Smooth muscle cell (in vitro differentiated cells): Measurements from ENCODE around the gene LSM11. TPM values are rescaled to one million over a fixed set of nuclear protein-coding genes. Genes with fewer than 3 reads are reported as not detected.

ENCODE experiments used
- DNase-seq: peaks from one replicate; lab custom pipeline; 2025; ENCODE audit not compliant: unreplicated experiment; lab: John Stamatoyannopoulos, UW
- H2AFZ ChIP-seq: fragments of 200-600 bp; sonication (generic); 2 replicates; pipeline ENCODE4 v1.6.0; 2016; ENCODE audit warnings: antibody characterized with exemption, low read depth, mild to moderate bottlenecking
- H3F3A ChIP-seq: fragments of 200-600 bp; sonication (generic); 2 replicates; pipeline ENCODE4 v1.6.0; 2017; ENCODE audit warnings: antibody characterized with exemption, low read depth
- H3K27ac ChIP-seq: fragments of 200-600 bp; sonication (generic); 2 replicates; pipeline ENCODE4 v1.5.1; 2016; ENCODE audit warnings: low read depth, mild to moderate bottlenecking
- H3K27me3 ChIP-seq: fragments of 200-600 bp; sonication (generic); 2 replicates; pipeline ENCODE4 v1.6.1; 2016; ENCODE audit warnings: low read depth, mild to moderate bottlenecking
- H3K36me3 ChIP-seq: fragments of 200-600 bp; sonication (generic); 2 replicates; pipeline ENCODE4 v1.5.1; 2016; ENCODE audit warnings: low read depth
- H3K4me1 ChIP-seq: fragments of 200-600 bp; sonication (generic); 2 replicates; pipeline ENCODE4 v1.5.1; 2016; ENCODE audit warnings: low read depth
- H3K4me2 ChIP-seq: fragments of 200-600 bp; sonication (generic); 2 replicates; pipeline ENCODE4 v1.6.0; 2016; ENCODE audit warnings: mild to moderate bottlenecking
- H3K4me3 ChIP-seq: fragments of 200-600 bp; sonication (generic); 2 replicates; pipeline ENCODE4 v1.5.1; 2016; ENCODE audit warnings: mild to moderate bottlenecking
- H3K79me2 ChIP-seq: fragments of 200-600 bp; sonication (generic); 2 replicates; pipeline ENCODE4 v1.6.0; 2016; ENCODE audit warnings: low read depth, mild to moderate bottlenecking
- H3K9ac ChIP-seq: fragments of 200-600 bp; sonication (generic); 2 replicates; pipeline ENCODE4 v1.6.0; 2016; ENCODE audit warnings: low read depth
- H3K9me3 ChIP-seq: fragments of 200-600 bp; sonication (generic); replicated peaks from 2 replicates; pipeline ENCODE4 v1.5.1; 2016; ENCODE audit warnings: low read depth
- H4K20me1 ChIP-seq: fragments of 200-600 bp; sonication (generic); 2 replicates; pipeline ENCODE4 v1.6.0; 2016; ENCODE audit warnings: low read depth
- WGBS: methylation state at CpG from one replicate; pipeline ENCODE4 v1.1.7; 2016; ENCODE audit warnings: low lambda C conversion rate; 5-methylcytosine and 5-hydroxymethylcytosine counted together
- polyA plus RNA-seq: library from polyadenylated mRNA; unstranded; fragments of >200 nt; fragmentation: Nextera tagmentation; extraction: Ambion mirVana; gene quantifications from 2 replicates; pipeline ENCODE4 v1.2.1, GENCODE V29; 2016
- total RNA-seq: library from RNA; depleted of rRNA; stranded (reverse); fragments of >200 nt; gene quantifications from 2 replicates; pipeline ENCODE4 v1.2.3, GENCODE V29; 2014
- TF ChIP-seq, protein P1 (sequence below): fragments of 200-600 bp; sonication (generic); IDR thresholded peaks from 2 replicates; pipeline ENCODE4 v1.5.1; 2017; ENCODE audit warnings: borderline replicate concordance, mild to moderate bottlenecking, antibody characterized with exemption; ENCODE audit not compliant: insufficient read depth, poor library complexity, severe bottlenecking

The LSM11 gene
- total and polyA plus RNA-seq, 2 experiments from 2014 or later = 2.2 to 7.5 TPM

DNA sequence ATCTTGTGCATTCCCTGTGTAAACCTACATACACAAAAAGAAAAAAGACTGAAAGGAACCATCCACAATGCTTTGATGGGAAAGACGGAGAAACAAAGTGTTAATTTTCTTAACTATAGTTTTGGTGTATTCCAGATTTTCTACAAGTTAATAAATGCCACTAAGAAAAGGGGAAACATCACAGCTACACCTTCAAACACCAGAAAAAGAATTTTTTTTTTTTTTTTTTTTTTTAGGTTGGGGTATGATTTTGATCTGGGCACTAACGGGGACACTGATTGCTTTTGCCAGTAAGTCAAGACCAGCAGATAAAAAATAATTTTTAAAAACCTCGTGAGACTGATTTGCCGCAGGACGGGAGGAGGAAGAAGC, 12.6 kb upstream of the LSM11 start:
- DNase-seq = no peak
- TF ChIP-seq, protein P1, sequence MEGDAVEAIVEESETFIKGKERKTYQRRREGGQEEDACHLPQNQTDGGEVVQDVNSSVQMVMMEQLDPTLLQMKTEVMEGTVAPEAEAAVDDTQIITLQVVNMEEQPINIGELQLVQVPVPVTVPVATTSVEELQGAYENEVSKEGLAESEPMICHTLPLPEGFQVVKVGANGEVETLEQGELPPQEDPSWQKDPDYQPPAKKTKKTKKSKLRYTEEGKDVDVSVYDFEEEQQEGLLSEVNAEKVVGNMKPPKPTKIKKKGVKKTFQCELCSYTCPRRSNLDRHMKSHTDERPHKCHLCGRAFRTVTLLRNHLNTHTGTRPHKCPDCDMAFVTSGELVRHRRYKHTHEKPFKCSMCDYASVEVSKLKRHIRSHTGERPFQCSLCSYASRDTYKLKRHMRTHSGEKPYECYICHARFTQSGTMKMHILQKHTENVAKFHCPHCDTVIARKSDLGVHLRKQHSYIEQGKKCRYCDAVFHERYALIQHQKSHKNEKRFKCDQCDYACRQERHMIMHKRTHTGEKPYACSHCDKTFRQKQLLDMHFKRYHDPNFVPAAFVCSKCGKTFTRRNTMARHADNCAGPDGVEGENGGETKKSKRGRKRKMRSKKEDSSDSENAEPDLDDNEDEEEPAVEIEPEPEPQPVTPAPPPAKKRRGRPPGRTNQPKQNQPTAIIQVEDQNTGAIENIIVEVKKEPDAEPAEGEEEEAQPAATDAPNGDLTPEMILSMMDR = no peak
- Histone ChIP-seq H3K4me3 (peak overlapping the region; percentile 73), H3F3A (peaks cover 5% of the 10 kb centered on the region), H3K4me1 (peaks cover 4% of the 10 kb centered on the region), H3K79me2 (no peaks in the 10 kb centered on the region), H3K4me2 (peak overlapping the region; percentile 86), H2AFZ (peak overlapping the region; percentile 89), H4K20me1 (no peaks in the 10 kb centered on the region), H3K27me3 (no peaks in the 10 kb centered on the region), H3K27ac (peak overlapping the region; percentile 75), H3K9ac (peak overlapping the region; percentile 76), H3K36me3 (no peaks in the 10 kb centered on the region), H3K9me3 (no peaks in the 10 kb centered on the region)
- 21% methylated on average over 5 of the region's 5 CpGs for WGBS

DNA sequence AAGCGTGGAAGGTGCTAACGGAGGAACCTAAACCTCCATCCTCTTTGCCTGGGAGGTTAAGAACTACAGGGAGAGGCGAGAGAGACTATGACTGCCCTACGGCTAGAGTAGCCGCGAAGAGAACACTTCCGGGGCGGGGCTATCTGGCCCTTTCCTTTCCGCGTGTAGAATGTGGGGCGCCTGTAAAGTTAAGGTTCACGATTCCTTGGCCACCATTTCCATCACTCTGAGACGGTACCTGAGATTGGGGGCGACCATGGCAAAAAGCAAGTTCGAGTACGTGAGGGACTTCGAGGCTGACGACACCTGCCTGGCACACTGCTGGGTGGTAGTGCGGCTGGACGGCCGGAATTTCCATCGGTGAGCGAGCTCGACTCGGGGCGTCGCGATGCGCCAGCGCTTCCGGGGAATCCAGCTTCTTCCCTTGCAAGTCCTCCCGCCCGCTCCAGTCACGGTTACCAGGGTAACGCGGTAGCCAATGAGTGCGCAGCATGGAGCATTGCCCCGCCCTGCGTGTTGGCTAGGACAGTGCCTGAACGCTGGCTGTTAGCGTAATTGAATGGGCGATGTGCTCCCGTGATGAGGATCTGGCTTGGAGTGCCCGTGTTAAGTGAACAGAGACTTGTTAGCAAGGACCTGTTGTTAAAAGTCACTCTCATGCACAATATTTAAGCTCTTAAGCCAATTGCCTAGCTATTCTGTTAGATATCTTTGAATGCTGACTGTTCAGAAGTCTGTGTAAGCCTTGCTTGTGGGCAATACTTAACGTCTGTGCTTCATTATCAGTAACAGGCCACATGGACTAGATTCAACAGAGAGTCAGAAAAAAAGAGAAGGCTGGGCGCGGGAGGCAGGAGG, 12.0 kb upstream of the LSM11 start, which contains the start of gene THG1L:
Gene THG1L, plus strand, starts transcription at position 149 of the 858 bp plus-strand sequence. Its CDS starts 21 bp downstream, at position 170.
- H3K27ac ChIP-seq = peak within 1 kb of the TSS; percentile 75
- H4K20me1 ChIP-seq = no peaks in the 10 kb centered on the region
- peaks cover 4% of the 10 kb centered on the region for H3K4me1 ChIP-seq
- H3K79me2 ChIP-seq = no peaks in the 10 kb centered on the region
- H3F3A ChIP-seq = peaks cover 5% of the 10 kb centered on the region
- H2AFZ ChIP-seq = peak within 1 kb of the TSS; percentile 89
- H3K27me3 ChIP-seq = no peaks in the 10 kb centered on the region
- DNase-seq = peak; percentile 87
- H3K4me2 ChIP-seq = peak within 1 kb of the TSS; percentile 86
- H3K4me3 ChIP-seq = peak within 1 kb of the TSS; percentile 73
- 1% methylated on average over 47 of the region's 47 CpGs for WGBS
- peak within 1 kb of the TSS; percentile 76 for H3K9ac ChIP-seq
- H3K36me3 ChIP-seq = no peaks in the 10 kb centered on the region
- H3K9me3 ChIP-seq = no peaks in the 10 kb centered on the region
- TF ChIP-seq, protein P1 = no peak

DNA sequence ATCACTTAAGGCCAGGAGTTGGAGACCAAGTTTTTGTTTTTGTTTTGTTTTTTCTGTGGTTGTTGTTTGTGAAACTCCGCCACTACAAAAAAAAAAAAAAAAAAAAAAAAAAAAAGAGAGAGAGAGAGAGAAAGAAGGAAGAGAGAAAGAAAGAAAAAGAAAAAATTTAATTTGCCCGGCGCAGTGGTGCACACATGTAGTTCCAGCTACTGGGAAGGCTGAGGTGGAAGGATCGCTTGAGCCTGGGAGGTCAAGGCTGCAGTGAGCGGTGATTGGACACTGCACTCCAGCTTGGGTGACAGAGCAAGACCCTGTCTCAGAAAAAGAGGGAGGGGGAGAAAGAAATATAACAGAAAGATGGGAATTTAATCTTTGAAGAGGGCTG, 11.4 kb upstream of the LSM11 start:
- Histone ChIP-seq H3K27ac (peak overlapping the region; percentile 75), H3K79me2 (no peaks in the 10 kb centered on the region), H3K9ac (no peak overlapping the region), H3F3A (peaks cover 5% of the 10 kb centered on the region), H3K9me3 (no peaks in the 10 kb centered on the region), H3K4me1 (peaks cover 4% of the 10 kb centered on the region), H3K4me2 (peak overlapping the region; percentile 86), H3K4me3 (peak overlapping the region; percentile 73), H2AFZ (no peak overlapping the region), H3K36me3 (no peaks in the 10 kb centered on the region), H4K20me1 (no peaks in the 10 kb centered on the region), H3K27me3 (no peaks in the 10 kb centered on the region)
- WGBS = 91% methylated on average over 5 of the region's 5 CpGs
- no peak for DNase-seq
- TF ChIP-seq, protein P1 = no peak
